HG02642 (cell line): Measurements from ENCODE around the gene BAIAP2.

Experiments
- ATAC-seq: cut with Tn5 transposase; IDR thresholded peaks from one replicate; pipeline ENCODE4 v1.9.1; 2021; ENCODE audit warnings: mild to moderate bottlenecking; ENCODE audit not compliant: unreplicated experiment, poor library complexity

BAIAP2 gene

GRCh38 chr17:81100668-81101067 lies 65.7 kb downstream of the BAIAP2 start:
- ATAC-seq: no peak

- peak; percentile 82 for ATAC-seq
These were observed 66.8 kb downstream of the BAIAP2 start for GRCh38 chr17:81101614-81102306.

- ATAC-seq: no peak
These were observed 67.4 kb downstream of the BAIAP2 start for GRCh38 chr17:81102352-81102751.

- ATAC-seq: no peak
These were observed 67.9 kb downstream of the BAIAP2 start for GRCh38 chr17:81102869-81103268.

- ATAC-seq: no peak
These were observed 68.4 kb downstream of the BAIAP2 start for GRCh38 chr17:81103379-81103778.

GRCh38 chr17:81106716-81107115 lies 71.8 kb downstream of the BAIAP2 start:
- ATAC-seq: no peak

- no peak for ATAC-seq
These were observed 73.3 kb downstream of the BAIAP2 start for GRCh38 chr17:81108220-81108619.

GRCh38 chr17:81109957-81110356 lies 75.0 kb downstream of the BAIAP2 start:
- no peak for ATAC-seq

GRCh38 chr17:81110488-81111040 lies 75.6 kb downstream of the BAIAP2 start:
- ATAC-seq: no peak

GRCh38 chr17:81111066-81111465 lies 76.1 kb downstream of the BAIAP2 start:
- ATAC-seq: no peak

- no peak for ATAC-seq
These were observed 77.5 kb downstream of the BAIAP2 start for GRCh38 chr17:81112450-81112849.

GRCh38 chr17:81113158-81113724 lies 78.3 kb downstream of the BAIAP2 start:
- no peak for ATAC-seq

GRCh38 chr17:81114351-81115093 lies 79.6 kb downstream of the BAIAP2 start:
- no peak for ATAC-seq

- no peak for ATAC-seq
These were observed 80.3 kb downstream of the BAIAP2 start for GRCh38 chr17:81115219-81115618.

- no peak for ATAC-seq
These were observed 81.0 kb downstream of the BAIAP2 start for GRCh38 chr17:81115749-81116464.

- no peak for ATAC-seq
These were observed 81.8 kb downstream of the BAIAP2 start for GRCh38 chr17:81116704-81117103.

GRCh38 chr17:81117672-81118198 lies 82.8 kb downstream of the BAIAP2 start:
- no peak for ATAC-seq

GRCh38 chr17:81118308-81119221 lies 83.6 kb downstream of the BAIAP2 start:
- no peak for ATAC-seq
